HEK293 (cell line): Measurements from ENCODE around the gene GSK3B.

Source experiments
- CTCF ChIP-seq: fragments of 450-650 bp; formaldehyde crosslinking; IDR thresholded peaks from 2 replicates; pipeline ENCODE4 v1.5.1; 2016; ENCODE audit warnings: missing biosample characterization, missing genetic modification characterization
- ZBTB17 ChIP-seq: fragments of 450-650 bp; formaldehyde crosslinking; IDR thresholded peaks from 2 replicates; pipeline ENCODE4 v1.5.1; 2016; ENCODE audit warnings: missing biosample characterization, missing genetic modification characterization
- ZNF571 ChIP-seq: fragments of 450-650 bp; formaldehyde crosslinking; IDR thresholded peaks from 2 replicates; pipeline ENCODE4 v1.5.0; 2017; ENCODE audit warnings: missing biosample characterization, missing genetic modification characterization
- TF ChIP-seq, protein P1 (sequence below): fragments of 450-650 bp; formaldehyde crosslinking; IDR thresholded peaks from 2 replicates; pipeline ENCODE4 v1.5.1; 2016; ENCODE audit warnings: missing biosample characterization, missing genetic modification characterization

DNA sequence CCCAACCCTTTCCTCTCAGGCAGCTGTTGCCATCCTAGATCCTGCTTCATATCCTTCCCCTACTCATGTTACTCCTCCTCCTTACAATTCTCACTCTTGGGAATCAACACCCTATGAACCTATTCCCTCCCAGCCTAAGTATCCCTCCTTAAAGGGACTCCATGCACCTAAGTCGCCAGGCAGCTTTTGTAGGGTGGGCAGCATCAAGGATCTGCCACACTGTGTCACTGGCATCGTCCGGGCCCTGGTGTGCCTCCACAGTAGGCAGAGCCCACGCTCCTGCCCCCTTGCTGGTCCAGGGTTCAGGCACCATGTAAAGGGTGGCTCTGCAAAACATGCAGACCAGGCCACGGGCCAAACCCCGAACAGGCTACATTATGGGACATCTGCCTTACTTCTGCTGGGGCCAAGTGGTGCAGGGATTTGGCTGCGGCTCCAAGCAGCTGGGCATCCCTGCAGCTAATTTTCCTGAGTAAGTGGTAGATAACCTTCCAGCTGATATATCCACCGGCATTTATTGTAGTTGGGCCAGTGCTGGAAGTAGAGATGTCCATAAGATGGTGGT is 53.4 kb downstream of the GSK3B start:
- TF ChIP-seq CTCF (tag by site-specific recombination): no peak
- TF ChIP-seq ZBTB17: no peak
- TF ChIP-seq, protein P1, sequence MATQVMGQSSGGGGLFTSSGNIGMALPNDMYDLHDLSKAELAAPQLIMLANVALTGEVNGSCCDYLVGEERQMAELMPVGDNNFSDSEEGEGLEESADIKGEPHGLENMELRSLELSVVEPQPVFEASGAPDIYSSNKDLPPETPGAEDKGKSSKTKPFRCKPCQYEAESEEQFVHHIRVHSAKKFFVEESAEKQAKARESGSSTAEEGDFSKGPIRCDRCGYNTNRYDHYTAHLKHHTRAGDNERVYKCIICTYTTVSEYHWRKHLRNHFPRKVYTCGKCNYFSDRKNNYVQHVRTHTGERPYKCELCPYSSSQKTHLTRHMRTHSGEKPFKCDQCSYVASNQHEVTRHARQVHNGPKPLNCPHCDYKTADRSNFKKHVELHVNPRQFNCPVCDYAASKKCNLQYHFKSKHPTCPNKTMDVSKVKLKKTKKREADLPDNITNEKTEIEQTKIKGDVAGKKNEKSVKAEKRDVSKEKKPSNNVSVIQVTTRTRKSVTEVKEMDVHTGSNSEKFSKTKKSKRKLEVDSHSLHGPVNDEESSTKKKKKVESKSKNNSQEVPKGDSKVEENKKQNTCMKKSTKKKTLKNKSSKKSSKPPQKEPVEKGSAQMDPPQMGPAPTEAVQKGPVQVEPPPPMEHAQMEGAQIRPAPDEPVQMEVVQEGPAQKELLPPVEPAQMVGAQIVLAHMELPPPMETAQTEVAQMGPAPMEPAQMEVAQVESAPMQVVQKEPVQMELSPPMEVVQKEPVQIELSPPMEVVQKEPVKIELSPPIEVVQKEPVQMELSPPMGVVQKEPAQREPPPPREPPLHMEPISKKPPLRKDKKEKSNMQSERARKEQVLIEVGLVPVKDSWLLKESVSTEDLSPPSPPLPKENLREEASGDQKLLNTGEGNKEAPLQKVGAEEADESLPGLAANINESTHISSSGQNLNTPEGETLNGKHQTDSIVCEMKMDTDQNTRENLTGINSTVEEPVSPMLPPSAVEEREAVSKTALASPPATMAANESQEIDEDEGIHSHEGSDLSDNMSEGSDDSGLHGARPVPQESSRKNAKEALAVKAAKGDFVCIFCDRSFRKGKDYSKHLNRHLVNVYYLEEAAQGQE (tag by site-specific recombination): no peak
- no peak for TF ChIP-seq ZNF571 (tag by site-specific recombination)
